Endodermal cell (in vitro differentiated cells): ENCODE results near the gene TALDO1. TPM values are rescaled to one million over a fixed set of nuclear protein-coding genes. Genes with fewer than 3 reads are reported as not detected.
A peak's percentile ranks its signal among the peaks of the same experiment; 100 is the strongest.

Source experiments
- DNase-seq: peaks from one replicate; pipeline ENCODE4 v3.0.0-alpha.2; 2017
- H3K27ac ChIP-seq: 2 replicates; pipeline ENCODE4 v1.5.1; 2013; ENCODE audit warnings: mild to moderate bottlenecking, low read depth, low read length, moderate library complexity
- H3K27me3 ChIP-seq: 2 replicates; pipeline ENCODE4 v1.6.1; 2013; ENCODE audit warnings: mild to moderate bottlenecking, low read length, moderate library complexity; ENCODE audit not compliant: insufficient read depth, control insufficient read depth, poor library complexity, severe bottlenecking
- H3K36me3 ChIP-seq: 2 replicates; pipeline ENCODE4 v1.7.0; 2013; ENCODE audit warnings: mild to moderate bottlenecking, low read length, moderate library complexity; ENCODE audit not compliant: control insufficient read depth, insufficient read depth
- H3K4me1 ChIP-seq: one replicate; pipeline ENCODE4 v1.7.0; 2013; ENCODE audit warnings: low read length; ENCODE audit not compliant: control insufficient read depth, insufficient read depth
- H3K4me3 ChIP-seq: 2 replicates; pipeline ENCODE4 v1.5.1; 2013; ENCODE audit warnings: mild to moderate bottlenecking, low read length, moderate library complexity
- H3K9ac ChIP-seq: 2 replicates; pipeline ENCODE4 v1.6.1; 2013; ENCODE audit warnings: mild to moderate bottlenecking, low read length, moderate library complexity; ENCODE audit not compliant: poor library complexity, severe bottlenecking; ENCODE audit errors: extremely low read depth
- H3K9me3 ChIP-seq: 2 replicates; pipeline ENCODE4 v1.6.1; 2013; ENCODE audit warnings: mild to moderate bottlenecking, low read length, moderate library complexity; ENCODE audit not compliant: control insufficient read depth
- H3K27ac Mint-ChIP-seq: 2 replicates; pipeline ENCODE4 v1.8.0; 2020; ENCODE audit warnings: mixed read lengths
- H3K27me3 Mint-ChIP-seq: 2 replicates; pipeline ENCODE4 v1.8.0; 2021; ENCODE audit warnings: mild to moderate bottlenecking, mixed read lengths; ENCODE audit not compliant: insufficient read depth
- H3K36me3 Mint-ChIP-seq: 2 replicates; pipeline ENCODE4 v1.8.0; 2020; ENCODE audit warnings: low read depth, mixed read lengths
- H3K4me1 Mint-ChIP-seq: 2 replicates; pipeline ENCODE4 v1.8.0; 2020; ENCODE audit warnings: mixed read lengths
- H3K4me3 Mint-ChIP-seq: 2 replicates; pipeline ENCODE4 v1.8.0; 2020; ENCODE audit warnings: mild to moderate bottlenecking, moderate library complexity, mixed read lengths
- H3K9me3 Mint-ChIP-seq: 2 replicates; pipeline ENCODE4 v1.8.0; 2020; ENCODE audit warnings: mild to moderate bottlenecking, mixed read lengths
- CTCF ChIP-seq: fragments of 200-600 bp; sonication (generic); conservative IDR thresholded peaks from 2 replicates; pipeline ENCODE4 v1.5.0; 2021; ENCODE audit warnings: antibody characterized with exemption, mild to moderate bottlenecking
- WGBS, 2 experiments: methylation state at CpG; one replicate each; pipeline versions ENCODE4 v1.1.5 to v1.1.7; 2013; ENCODE audit warnings: missing lambda C conversion rate in 2 of 2, mixed read lengths in 1 of 2; ENCODE audit not compliant: insufficient coverage in 1 of 2, insufficient read length in 1 of 2; 5-methylcytosine and 5-hydroxymethylcytosine counted together
- long read RNA-seq, 4 experiments: library from polyadenylated mRNA in 2 of 4; library from RNA in 1 of 4; library from capped mRNA in 1 of 4; stranded (forward) in 3 of 4; unstranded in 1 of 4; transcript quantifications; one replicate each; pipeline ENCODE4 v2.0.0, GENCODE V29; 2020 to 2021; ENCODE audit warnings: inconsistent platforms in 1 of 4
- polyA plus RNA-seq, 2 experiments: library from polyadenylated mRNA; stranded (reverse); fragments of 50-300 nt; gene quantifications; one replicate each; pipeline ENCODE4 v1.2.3, GENCODE V29; 2013
- total RNA-seq, 2 donors: library from RNA; stranded (reverse); fragmentation: NEBNext Ultra II Directional in 1 of 2; extraction: Animal tissue kit (Norgen Biotek cat#: 25700) in 1 of 2; gene quantifications; 2 replicates in 1 of 2; 3 replicates in 1 of 2; pipeline ENCODE4 v1.2.1, GENCODE V29; 2021

TALDO1 gene
- 100 to 1,000 TPM; 177 to 221 TPM for total RNA-seq
- polyA plus RNA-seq (2013, experiment 1 of 2), result 123 TPM
- 112 TPM for polyA plus RNA-seq (2013, experiment 2 of 2)
- long read RNA-seq, experiment 1, transcript TALDO1-201 (8 exons, 1,346 nt), result major isoform, 70 of 95 reads
- long read RNA-seq, experiment 1, partial matches to known transcripts, result 19 of 95 reads
- long read RNA-seq, experiment 1, other reads (novel, unspliced or antisense), result 5 of 95 reads
- long read RNA-seq, experiment 2, transcript TALDO1-201 (8 exons, 1,346 nt), result major isoform, 171 of 181 reads
- long read RNA-seq, experiment 2, partial matches to known transcripts, result 4 of 181 reads
- long read RNA-seq, experiment 2, other reads (novel, unspliced or antisense), result 4 of 181 reads
- long read RNA-seq, experiment 3, transcript TALDO1-203 (8 exons, 1,231 nt), result minor isoform, 5 of 456 reads
- long read RNA-seq, experiment 3, transcript TALDO1-201 (8 exons, 1,346 nt), result major isoform, 427 of 456 reads
- long read RNA-seq, experiment 3, partial matches to known transcripts, result 1 of 456 reads
- long read RNA-seq, experiment 3, other reads (novel, unspliced or antisense), result 21 of 456 reads
- long read RNA-seq, experiment 4, transcript TALDO1-201 (8 exons, 1,346 nt), result major isoform, 509 of 543 reads
- long read RNA-seq, experiment 4, transcript TALDO1-203 (8 exons, 1,231 nt), result minor isoform, 7 of 543 reads
- long read RNA-seq, experiment 4, partial matches to known transcripts, result 9 of 543 reads
- long read RNA-seq, experiment 4, other reads (novel, unspliced or antisense), result 18 of 543 reads

- Histone ChIP-seq H3K4me1 (peaks cover 5% of the 10 kb centered on the region), H3K27ac (peak within 1 kb of the TSS; percentile 84), H3K4me3 (peak within 1 kb of the TSS; percentile 93), H3K9ac (peak within 1 kb of the TSS; percentile 63), H3K27me3 (no peaks in the 10 kb centered on the region), H3K36me3 (no peaks in the 10 kb centered on the region), H3K9me3 (no peaks in the 10 kb centered on the region)
- peak; percentile 97 for DNase-seq
- H3K27ac Mint-ChIP-seq, result peak within 1 kb of the TSS; percentile 93
- H3K4me1 Mint-ChIP-seq, result peaks cover 12% of the 10 kb centered on the region
- H3K27me3 Mint-ChIP-seq, result no peaks in the 10 kb centered on the region
- 0% methylated on average over 61 to 112 of the region's 112 CpGs for WGBS, 2 experiments
- H3K9me3 Mint-ChIP-seq, result no peaks in the 10 kb centered on the region
- peaks cover 10% of the 10 kb centered on the region for H3K36me3 Mint-ChIP-seq
- TF ChIP-seq CTCF, result peak; percentile 27
- H3K4me3 Mint-ChIP-seq, result peak within 1 kb of the TSS; percentile 73
Measured at GRCh38 chr11:747158-748006, at the start of gene TALDO1. TALDO1 (plus strand) TSS chr11:747464; CDS start chr11:747482, 18 bp downstream.

GRCh38 chr11:697811-698311 lies 49.4 kb upstream of the TALDO1 start:
- H3K36me3 ChIP-seq, result no peaks in the 10 kb centered on the region
- 74 to 78% methylated on average over 10 to 11 of the region's 11 CpGs for WGBS, 2 experiments
- peak overlapping the region; percentile 57 for H3K27ac Mint-ChIP-seq
- no peak overlapping the region for H3K4me3 ChIP-seq
- no peaks in the 10 kb centered on the region for H3K27me3 Mint-ChIP-seq
- no peak overlapping the region for H3K9ac ChIP-seq
- peaks cover 17% of the 10 kb centered on the region for H3K36me3 Mint-ChIP-seq
- no peak for DNase-seq
- peak overlapping the region; percentile 11 for H3K4me3 Mint-ChIP-seq
- H3K9me3 ChIP-seq, result no peaks in the 10 kb centered on the region
- no peak overlapping the region for H3K27ac ChIP-seq
- H3K27me3 ChIP-seq, result no peaks in the 10 kb centered on the region
- no peak for TF ChIP-seq CTCF
- peaks cover 5% of the 10 kb centered on the region for H3K4me1 ChIP-seq
- H3K4me1 Mint-ChIP-seq, result peaks cover 17% of the 10 kb centered on the region
- no peaks in the 10 kb centered on the region for H3K9me3 Mint-ChIP-seq
